NCI-H226 (cell line): Measurements from ENCODE around the gene CD3E.
"Not testable (repeated sequence)": the region's sequence is repeated elsewhere in the genome, so short reads cannot be mapped to it uniquely, and the experiment has no call there.

Source experiments
- DNase-seq: peaks from one replicate; pipeline ENCODE4 v3.0.0-alpha.2; 2015

The CD3E gene

DNA sequence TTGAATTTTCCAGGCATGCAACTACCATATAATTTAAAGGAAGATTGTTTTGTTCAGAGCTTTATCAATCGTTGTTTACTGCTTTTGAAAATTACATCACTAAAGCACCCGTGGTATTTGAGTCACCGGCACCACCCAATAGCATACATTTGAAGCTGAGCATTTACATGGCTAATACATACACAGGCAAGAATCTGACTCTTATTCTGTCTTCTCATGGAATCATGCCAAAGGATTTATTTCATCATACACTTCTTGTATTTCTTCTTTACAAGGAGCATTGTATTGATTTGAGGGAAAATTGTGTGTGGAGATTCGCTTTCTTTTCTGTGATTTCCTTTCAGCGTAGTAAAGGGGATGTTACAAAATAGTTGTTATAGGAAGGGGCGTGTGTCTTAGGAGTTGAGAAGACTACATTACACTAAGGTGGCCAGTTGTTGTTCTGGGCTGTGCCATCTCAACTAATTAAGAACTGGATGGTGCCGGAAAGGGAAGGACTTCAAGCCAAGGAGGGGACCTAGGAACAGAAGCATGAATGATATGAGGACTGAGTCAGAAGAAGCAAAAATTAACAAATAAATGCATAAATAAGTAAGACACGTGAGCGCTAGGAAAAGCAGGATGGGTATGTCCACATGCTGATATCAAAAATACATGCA, 12.9 kb upstream of the CD3E start:
- no peak for DNase-seq

DNA sequence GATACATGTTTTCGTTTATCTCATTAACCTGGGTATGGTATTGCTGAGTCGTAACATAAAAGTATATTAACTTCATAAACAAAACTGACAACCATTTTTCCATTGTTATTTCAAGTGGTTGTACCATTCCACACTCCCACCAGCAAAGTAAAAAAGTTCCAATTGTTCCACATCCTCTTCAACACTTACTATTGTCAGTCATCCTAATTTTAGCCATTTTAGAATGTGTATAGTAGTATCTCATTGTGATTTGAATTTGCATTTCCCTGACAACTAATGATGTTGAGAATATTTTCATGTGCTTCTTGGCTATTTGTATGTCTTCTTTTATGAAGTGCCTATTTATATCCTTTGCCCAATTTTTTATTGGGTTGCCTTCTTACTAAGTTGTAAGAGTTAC, 10.5 kb upstream of the CD3E start:
- DNase-seq, result no peak

DNA sequence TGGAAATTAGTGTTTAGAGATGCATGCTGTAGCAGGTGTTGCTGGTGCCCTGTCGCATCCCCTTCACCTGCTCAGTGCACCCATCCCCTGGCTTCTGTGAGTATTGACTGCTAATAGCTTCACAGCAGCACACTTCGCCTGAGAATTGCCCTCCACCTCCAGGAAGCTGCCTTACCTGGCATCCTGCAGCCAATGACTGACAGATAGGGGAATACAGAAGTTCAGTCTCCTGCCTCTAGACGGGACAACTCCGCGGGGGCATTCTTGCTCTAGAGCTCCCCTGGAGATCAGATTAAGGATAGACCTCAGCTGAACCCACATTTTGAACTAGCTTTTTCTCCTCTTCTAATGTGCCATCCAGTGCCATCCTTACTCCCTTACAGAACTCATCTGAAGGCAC, 9.3 kb upstream of the CD3E start:
- DNase-seq, result no peak

DNA sequence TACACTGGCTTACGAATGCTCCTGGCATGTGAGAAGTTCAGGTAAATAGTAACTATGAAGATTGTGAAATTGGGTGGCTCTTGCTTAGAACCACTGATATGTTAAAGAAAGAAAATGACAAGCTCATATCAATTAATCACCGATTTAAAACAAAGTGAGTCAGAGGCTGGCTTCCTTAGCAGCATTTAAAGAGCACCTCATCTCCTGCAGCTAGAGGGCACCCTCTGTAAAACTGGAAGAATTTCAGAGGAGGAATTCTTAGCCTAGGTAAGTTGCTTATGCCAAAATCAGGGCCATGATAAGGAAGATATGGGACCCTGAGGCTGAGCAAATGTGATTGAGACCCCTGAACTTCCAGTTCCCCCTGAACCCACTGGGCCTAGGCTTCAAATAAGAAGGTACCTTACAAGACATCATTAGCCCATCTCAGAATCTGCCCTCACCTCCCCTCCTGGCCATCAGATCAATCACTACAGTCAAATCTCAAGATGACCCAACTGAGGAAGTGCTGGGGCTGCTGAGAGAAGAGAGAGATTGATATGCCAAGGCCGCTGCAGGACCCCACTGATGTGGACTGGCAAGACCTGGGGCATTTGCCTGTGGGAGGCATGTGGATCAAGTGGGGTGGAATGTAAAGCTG, 8.6 kb upstream of the CD3E start:
- no peak for DNase-seq

DNA sequence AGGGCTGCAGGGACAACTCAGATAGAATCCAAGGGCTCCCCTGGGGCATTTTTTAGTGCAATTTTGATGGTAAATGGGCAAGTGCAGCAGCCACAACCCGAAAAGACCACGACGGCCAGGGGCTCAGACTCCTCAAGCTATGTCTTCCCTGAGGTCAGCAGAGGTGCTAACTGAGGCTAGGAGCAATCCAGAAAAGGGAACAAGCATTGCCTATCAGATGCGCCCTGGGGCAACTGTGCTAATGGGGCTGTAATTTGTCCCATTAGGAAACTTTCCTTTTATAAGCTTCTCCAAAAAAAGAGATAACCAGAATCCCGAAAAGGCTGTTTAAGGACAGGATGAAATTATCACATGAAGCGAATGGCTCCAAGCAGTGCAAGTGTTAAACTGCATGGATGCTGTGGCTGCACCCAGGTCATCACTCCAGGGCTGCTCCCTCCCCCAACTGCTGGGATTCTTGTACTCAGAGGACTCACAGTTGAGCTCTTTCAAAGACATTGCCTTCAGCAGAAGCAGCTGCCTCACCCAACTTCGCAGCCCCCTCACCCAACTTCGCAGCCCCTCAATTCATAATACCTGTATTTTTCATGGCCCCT, 2.8 kb upstream of the CD3E start:
- DNase-seq, result no peak

DNA sequence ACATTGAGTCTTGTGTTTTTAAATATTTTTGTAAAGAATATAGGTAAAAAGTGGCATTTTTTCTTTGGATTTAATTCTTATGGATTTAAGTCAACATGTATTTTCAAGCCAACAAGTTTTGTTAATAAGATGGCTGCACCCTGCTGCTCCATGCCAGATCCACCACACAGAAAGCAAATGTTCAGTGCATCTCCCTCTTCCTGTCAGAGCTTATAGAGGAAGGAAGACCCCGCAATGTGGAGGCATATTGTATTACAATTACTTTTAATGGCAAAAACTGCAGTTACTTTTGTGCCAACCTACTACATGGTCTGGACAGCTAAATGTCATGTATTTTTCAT, 333 bp upstream of the CD3E start:
- no peak for DNase-seq

DNA sequence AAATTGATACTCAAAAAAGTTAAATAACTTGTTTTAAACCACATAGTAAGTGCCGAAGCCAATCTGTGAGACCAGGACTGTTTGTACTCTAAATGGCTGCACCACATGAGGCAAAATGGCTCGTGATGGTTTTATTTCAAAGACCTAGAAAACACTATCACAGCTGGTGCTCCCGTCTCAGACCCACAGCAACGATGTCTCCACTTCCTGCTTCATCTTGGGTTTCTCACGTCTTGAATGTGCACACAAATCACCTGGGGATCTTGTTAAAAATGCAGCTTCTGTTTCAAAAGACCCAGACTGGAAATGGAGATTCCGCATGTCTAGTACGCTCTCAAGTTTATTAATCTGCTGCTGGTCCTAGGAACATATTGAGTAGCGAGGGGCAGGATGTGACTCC, 1.2 kb downstream of the CD3E start:
- no peak for DNase-seq

DNA sequence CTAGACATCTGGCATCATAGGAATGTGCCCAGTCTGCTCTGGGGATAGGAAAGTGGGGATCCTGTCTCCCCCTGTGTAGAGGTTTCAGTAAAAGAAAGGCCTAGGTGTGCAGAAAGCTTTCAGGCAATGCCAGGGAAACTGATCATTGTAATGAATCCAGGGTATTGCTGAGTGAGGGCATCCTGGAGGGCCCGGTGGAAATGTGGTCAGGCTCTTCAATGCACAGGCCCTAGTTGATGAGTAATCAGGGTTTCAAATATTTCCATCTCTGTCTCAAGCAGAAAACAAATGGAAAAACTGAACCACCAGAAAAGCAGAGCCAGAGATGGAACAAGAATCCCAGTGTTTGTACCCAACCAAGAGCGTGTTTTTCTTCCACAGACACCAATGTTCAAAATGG, 2.0 kb downstream of the CD3E start:
- no peak for DNase-seq

DNA sequence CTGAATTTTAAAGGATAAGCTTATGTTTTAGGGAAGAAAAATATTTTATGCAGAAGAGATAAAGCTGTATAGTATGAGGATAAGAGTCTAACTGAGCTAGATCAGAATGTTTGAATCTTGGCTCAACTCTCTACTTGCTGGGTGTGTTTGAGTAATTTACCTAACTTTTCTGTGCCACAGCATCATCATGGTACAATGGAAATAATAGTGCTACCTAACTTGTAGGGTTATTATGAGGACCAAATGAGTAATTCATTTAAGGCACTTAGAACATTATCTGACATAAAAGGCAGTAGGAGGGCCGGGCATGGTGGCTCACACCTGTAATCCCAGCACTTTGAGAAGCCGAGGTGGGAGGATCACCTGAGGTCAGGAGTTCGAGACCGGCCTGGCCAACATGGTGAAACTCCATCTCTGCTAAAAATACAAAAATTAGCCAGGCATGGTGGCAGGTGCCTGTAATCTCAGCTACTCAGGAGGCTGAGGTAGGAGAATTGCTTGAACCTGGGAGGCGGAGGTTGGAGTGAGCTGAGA, 4.5 kb downstream of the CD3E start:
- DNase-seq, result not testable (repeated sequence)

DNA sequence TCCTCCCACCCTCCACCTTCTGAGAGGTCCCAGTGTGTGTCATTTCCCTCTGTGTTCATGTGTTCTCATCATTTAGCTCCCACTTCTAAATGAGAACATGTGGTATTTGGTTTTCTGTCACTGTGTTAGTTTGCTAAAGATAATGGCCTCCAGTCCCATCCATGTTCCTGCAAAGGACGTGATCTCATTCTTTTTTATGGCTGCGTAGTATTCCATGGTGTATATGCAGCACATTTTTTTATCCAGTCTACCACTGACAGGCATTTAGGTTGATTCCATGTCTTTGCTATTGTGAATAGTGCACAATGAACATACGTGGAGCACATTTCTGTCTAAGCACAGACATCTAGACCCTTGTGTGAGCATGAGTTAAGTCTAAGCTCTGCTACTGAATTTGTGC, 5.7 kb downstream of the CD3E start:
- no peak for DNase-seq

DNA sequence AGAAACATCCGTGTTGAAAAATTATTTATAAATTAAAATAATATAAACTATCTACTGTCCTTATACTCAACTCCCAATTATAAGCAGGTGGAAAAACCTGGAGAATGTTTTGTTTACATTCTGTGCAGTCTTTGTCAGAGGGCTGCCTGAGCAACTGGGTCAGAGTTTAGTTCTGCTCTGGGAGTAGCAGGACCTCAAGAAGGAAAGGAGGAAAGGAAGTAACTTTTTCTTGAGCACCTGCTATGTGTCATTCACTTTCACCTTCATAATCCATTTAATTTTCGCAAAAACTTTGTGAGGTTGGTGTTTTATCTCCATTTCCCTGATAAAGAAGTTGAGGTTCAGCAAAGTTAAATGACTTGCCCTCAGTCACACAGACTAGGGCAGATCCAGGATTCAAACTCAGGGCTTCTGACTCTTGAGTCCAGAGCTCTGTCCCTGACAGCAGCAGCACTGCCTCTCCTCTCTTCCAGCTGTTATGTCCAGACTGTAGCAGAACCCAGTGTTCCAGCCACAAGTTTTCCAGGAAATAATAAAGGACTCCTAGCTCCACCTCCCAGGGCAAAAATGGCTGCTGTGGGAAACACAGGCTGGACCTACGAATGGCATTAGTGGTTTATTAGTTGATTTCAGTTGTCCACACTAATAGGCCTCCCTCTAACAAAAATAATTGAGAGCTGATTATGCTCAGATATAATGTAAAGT, 6.4 kb downstream of the CD3E start:
- DNase-seq, result no peak

DNA sequence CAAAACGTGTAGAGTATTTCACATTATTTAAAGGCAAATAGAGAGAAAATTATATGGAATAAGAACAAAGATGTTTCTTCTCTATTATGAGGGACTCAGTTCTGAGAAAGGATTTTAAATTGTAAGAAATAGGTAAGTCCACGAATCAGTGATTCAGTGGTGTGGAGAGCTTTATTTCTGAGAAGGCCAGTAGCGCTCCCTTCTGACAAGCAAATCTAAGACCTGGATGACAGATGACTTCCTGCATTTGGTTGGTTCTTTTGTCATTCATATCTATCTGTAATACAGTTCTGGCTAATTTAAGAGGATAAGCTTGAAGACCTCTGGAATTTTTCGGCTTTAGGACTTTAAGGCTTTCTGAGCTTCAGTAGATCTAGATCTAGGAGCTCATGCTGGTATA, 7.0 kb downstream of the CD3E start:
- DNase-seq, result no peak

DNA sequence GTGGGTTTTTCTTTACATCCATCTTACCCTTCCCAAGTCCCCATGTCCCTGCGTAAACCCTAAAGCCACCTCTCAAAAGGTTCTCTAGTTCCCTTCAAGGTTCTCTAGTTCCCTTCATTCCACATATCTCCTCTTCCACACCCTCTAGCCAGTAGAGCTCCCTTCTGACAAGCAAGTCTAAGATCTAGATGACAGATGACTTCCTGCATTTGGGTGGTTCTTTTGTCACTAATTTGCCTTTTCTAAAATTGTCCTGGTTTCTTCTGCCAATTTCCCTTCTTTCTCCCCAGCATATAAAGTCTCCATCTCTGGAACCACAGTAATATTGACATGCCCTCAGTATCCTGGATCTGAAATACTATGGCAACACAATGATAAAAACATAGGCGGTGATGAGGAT, 7.8 kb downstream of the CD3E start:
- no peak for DNase-seq

DNA sequence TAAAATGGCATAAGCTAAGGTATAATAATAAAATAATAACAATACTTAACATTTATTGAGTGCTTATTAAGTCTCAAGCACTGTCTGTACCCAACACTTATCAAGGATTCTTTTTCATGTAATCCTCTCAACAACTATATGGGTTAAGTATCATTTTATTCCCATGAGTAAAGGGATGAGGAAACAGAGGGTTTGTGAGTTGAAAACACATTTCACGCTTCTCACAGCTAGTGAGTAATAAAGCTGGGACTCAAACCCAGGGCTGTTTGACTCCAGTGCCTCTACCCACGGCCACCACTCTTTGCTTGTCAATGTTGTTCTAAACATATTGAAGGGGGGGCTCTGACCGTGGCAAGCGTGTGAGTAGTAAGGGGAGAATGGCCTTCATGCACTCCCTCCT, 8.7 kb downstream of the CD3E start:
- no peak for DNase-seq

DNA sequence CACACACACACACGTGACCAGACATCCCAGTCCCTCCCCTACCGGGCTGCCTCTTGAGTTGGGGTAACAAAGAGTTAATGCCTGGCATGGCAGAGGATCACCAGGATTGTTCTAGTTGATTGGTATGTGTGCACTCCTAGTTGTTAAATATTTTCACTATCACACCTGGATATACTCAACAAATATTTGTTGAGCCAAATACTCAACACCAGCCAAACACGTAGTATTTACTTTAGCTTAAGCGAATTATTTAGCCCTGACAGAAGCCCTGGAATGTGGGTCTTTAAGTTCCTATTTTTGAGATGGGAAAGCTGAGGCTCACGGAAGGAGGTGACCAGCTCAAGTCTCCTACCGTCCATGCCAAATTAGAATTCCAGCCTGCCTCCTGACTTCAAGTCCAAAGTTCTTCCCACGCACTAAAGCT, 10.5 kb downstream of the CD3E start:
- DNase-seq, result no peak

DNA sequence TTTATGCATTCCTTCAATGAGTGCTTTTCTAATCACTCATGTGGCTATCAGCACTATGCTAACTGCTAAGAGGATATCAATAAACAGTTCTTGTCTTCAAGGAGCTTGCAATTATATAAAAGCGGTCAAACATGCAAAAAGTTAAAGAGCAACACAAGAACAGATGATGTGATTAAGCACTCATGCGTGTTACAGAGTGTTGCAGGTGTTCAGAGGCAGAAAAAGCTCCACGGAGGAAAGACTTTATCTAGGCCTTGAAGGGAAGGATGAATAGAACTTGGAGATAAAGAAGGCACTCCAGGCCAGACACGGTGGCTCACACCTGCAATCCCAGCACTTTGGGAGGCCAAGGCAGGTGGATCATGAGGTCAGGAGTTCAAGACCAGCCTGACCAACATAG, 13.6 kb downstream of the CD3E start:
- no peak for DNase-seq

DNA sequence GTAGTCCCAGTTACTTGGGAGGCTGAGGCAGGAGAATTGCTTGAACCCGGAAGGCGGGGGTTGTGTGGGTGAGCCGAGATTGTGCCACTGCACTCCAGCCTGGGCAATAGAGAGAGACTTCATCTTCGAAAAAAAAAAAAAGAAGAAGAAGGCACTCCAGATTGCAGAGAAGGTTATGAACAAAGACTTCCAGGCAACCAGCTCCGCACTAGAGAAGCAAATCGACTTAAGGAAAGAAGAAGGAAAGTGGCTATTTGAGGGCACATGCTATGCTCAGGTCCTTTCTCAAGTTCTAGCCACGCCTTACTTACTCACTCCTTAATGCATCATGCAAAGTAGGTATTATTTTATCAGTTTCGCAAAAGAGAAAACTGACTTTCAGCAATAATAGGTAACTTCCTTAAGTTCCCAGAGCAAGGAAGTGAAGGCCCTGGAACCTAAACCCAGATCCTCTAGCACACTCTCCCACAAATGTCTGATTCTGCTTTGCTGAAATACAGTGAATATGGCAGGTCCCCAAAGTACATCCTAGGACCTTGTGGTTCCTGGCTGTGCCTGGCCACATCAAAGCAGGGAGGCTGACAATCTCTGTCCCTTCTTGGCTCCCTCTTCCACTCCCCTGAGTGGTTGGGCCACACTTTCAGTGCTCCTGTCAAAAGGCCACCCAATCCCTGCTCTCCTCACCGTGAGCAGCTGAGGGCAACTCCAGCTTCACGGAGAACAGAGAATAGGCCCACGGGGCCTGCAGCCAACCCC, 14.2 kb downstream of the CD3E start:
- DNase-seq, result no peak

DNA sequence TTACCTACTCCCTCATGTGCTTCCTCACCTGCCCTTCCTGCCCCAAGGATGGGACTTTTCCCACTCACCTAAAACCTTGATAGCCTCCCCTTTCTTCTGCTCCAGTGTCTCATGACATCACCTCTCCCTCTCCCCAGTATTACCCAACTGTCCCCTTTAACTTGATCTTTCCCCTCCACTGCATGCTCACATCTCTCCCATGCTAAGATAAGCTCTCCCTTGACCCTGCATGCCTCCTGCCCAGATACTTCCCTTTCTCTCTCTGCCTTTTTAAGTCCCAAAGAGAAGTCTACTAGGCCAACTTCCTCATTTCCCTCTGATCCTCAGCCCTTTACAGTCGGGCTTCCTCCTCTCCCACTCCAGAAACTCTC, 14.8 kb downstream of the CD3E start:
- no peak for DNase-seq

DNA sequence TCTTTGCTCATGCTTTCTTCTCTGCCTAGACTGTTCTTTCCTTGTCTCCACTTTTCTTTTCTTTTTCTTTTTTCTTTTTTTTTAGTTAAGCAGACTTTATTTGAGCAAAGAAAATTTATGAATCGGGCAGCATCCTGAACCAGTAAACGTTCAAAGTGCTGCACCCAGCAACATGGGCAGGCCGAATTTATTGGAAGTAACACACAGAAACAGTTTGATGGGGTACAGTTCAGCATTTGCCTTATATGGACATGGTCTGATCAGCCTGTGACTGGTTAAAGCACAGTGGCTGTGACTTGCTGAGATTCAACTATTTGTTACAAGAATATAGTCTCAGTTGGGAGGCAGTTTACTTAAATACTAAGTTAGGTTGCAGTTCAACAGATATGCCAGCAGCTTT, 16.0 kb downstream of the CD3E start:
- DNase-seq, result no peak

DNA sequence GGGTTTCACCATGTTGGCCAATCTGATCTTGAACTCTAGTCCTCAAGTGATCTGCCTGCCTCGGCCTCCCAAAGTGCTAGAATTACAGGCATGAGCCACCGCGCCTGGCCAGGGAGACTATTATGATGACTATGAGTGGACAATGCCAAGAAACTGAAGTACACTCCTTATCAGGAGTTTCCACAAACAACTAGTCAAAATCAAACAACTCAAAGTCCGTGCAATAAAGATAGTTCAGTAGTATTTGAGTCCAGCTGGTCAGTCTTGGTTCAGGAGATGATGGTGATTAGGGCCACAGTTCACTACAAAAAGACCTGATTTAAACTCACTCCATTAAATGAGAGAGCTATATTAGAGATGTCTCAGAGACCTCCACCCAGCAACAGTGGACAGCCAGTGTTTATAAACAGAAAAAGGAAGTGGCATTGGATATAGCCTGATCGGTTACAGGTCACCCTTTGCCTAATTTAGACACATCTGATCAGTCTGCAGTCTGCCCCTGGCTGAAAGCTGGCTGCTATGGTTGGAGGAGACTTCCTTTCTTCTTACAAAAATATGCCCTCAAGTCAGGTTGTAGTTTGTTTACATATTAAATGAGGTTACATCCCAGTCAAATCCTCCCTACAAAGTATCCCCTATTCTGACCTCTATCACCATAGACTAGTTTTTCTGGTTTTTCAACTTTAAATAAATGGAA, 17.0 kb downstream of the CD3E start:
- no peak for DNase-seq

DNA sequence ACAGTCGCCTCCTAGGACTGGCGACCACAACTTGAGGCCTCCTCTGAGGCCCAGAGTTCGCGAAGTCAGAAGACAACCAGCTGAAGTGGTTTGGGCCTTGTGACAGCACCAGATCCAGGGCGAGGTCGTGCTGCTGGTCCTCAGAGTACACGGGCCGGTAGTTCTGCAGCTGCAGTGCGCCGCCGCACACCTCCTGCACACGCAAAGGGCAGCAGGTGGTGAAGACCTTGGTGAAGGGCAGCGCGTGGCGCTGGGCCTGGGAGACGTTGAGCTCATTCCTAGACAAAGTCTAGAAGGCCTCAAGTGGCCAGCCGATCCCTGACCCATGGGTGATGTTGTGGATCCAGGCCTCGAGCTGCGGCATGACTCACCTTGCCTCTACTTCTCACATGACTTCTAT, 18.2 kb downstream of the CD3E start:
- no peak for DNase-seq

DNA sequence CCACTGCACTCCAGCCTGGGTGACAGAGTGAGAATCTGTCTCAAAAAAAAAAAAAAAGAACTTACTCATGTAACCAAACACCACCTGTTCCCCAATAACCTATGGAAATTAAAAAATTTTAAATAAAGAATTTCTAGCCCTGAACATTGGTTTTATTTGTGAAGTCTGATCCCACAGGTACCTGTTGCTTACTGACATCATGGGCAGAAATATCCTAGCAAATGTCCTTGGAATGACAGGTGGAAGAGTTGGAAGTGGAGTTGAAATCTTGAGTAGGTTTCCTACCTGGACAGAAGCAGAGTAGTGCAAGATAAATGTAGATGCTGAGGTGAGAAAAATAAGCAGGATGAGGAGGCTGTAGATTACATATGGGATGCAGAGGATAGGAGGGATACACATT, 20.8 kb downstream of the CD3E start:
- DNase-seq, result no peak

DNA sequence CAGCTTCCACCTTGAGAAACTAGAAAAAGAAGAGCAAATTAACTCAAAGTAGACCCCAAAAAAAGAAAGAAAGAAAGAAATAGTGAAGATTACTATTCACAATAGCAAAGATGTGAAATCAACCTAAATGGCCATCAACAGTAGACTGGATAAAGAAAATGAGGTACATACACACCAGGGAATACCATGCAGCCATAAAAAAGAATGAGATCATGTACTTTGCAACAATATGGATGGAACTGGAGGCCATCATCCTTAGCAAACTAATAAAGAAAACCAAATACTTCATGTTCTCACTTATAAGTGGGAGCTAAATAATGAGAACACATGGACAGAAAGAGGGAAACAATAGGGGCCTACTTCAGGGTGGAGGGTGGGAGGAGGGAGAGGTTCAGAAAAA, 24.2 kb downstream of the CD3E start:
- DNase-seq, result no peak
